Measurements from ENCODE around the gene TSPAN4. TPM values are rescaled to one million over a fixed set of nuclear protein-coding genes. Genes with fewer than 3 reads are reported as not detected.

TSPAN4 gene
- total and polyA plus RNA-seq, 4 donors = 16.5 to 38.1 (median 30.4) TPM

DNA sequence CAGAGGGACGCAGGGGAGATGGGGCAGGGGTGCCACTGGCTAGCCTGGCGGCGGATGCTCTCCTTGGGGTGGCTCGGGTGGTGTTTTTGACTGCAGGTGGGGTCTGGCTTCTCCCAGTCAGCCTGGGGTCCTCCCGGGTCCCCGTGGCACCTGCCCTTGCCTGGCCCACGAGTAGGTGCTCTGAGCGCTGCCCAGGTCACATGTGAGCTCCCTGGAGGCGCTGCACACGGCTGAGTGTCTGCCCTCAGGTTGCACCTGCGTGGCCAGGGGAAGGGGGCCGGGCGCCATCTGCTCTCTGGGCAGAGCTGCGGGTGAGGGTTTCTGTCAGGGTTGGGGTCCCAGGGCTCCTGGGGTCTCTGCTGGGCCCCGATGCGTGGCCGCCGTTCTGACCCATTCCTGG lies 5.2 kb downstream of the TSPAN4 start:
- Histone ChIP-seq H3K27ac (ENCODE audit: low read depth in 1 of 2, low read length in 2 of 2) (no peak overlapping the region), H3K4me1 (ENCODE audit: control insufficient read depth in 4 of 4, insufficient read depth in 4 of 4, low read length in 3 of 4) (peaks cover 16 to 45% (median 24%) of the 10 kb centered on the region in 4 donors), H3K9me3 (ENCODE audit: control insufficient read depth in 4 of 4, low read length in 3 of 4) (no peaks in the 10 kb centered on the region), H3K4me3 (ENCODE audit: low read depth in 1 of 3, low read length in 3 of 3) (no peak overlapping the region), H3K36me3 (ENCODE audit: control insufficient read depth in 4 of 4, insufficient read depth in 3 of 4, low read depth in 1 of 4, low read length in 3 of 4) (no peaks in the 10 kb centered on the region), H3K9ac (ENCODE audit: low read depth in 1 of 2, low read length in 2 of 2) (no peak overlapping the region), H3K27me3 (ENCODE audit: control insufficient read depth in 4 of 4, insufficient read depth in 4 of 4, low read length in 3 of 4) (peaks cover 0 to 3% (median 0%) of the 10 kb centered on the region in 4 donors)
- TF ChIP-seq, protein P1, sequence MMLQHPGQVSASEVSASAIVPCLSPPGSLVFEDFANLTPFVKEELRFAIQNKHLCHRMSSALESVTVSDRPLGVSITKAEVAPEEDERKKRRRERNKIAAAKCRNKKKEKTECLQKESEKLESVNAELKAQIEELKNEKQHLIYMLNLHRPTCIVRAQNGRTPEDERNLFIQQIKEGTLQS (IDR thresholded peaks at IDR 0.05) = no peak
- no peak for TF ChIP-seq FOXA1 (IDR thresholded peaks at IDR 0.05)
- WGBS = 76% methylated on average over 18 of the region's 18 CpGs
- DNase-seq (ENCODE audit: low spot score) = no peak

- WGBS = 39% methylated on average over 14 of the region's 14 CpGs
- peak; percentile 72 for DNase-seq (ENCODE audit: low spot score)
- Histone ChIP-seq H3K9ac (ENCODE audit: low read depth in 1 of 2, low read length in 2 of 2) (no peak overlapping the region), H3K4me3 (ENCODE audit: low read depth in 1 of 3, low read length in 3 of 3) (no peak overlapping the region), H3K27ac (ENCODE audit: low read depth in 1 of 2, low read length in 2 of 2) (no peak overlapping the region), H3K4me1 (ENCODE audit: control insufficient read depth in 4 of 4, insufficient read depth in 4 of 4, low read length in 3 of 4) (peaks cover 10 to 40% (median 20%) of the 10 kb centered on the region in 4 donors), H3K27me3 (ENCODE audit: control insufficient read depth in 4 of 4, insufficient read depth in 4 of 4, low read length in 3 of 4) (peaks cover 0 to 3% (median 0%) of the 10 kb centered on the region in 4 donors), H3K36me3 (ENCODE audit: control insufficient read depth in 4 of 4, insufficient read depth in 3 of 4, low read depth in 1 of 4, low read length in 3 of 4) (no peaks in the 10 kb centered on the region), H3K9me3 (ENCODE audit: control insufficient read depth in 4 of 4, low read length in 3 of 4) (no peaks in the 10 kb centered on the region)
- TF ChIP-seq TAF1 (conservative IDR thresholded peaks at IDR 0.05) = no peak
- TF ChIP-seq, protein P1 (IDR thresholded peaks at IDR 0.05) = no peak
- no peak for TF ChIP-seq NR2F2 (IDR thresholded peaks at IDR 0.05)
- TF ChIP-seq FOXA2 (IDR thresholded peaks at IDR 0.05) = no peak
- peak; percentile 77 to 86 for TF ChIP-seq RAD21 (IDR thresholded peaks at IDR 0.05)
- TF ChIP-seq FOXA1 (IDR thresholded peaks at IDR 0.05) = no peak
- TF ChIP-seq GABPA (IDR thresholded peaks at IDR 0.05 in 1 of 2, conservative IDR thresholded peaks at IDR 0.05 in 1 of 2) = no peak
- TF ChIP-seq, protein P2, sequence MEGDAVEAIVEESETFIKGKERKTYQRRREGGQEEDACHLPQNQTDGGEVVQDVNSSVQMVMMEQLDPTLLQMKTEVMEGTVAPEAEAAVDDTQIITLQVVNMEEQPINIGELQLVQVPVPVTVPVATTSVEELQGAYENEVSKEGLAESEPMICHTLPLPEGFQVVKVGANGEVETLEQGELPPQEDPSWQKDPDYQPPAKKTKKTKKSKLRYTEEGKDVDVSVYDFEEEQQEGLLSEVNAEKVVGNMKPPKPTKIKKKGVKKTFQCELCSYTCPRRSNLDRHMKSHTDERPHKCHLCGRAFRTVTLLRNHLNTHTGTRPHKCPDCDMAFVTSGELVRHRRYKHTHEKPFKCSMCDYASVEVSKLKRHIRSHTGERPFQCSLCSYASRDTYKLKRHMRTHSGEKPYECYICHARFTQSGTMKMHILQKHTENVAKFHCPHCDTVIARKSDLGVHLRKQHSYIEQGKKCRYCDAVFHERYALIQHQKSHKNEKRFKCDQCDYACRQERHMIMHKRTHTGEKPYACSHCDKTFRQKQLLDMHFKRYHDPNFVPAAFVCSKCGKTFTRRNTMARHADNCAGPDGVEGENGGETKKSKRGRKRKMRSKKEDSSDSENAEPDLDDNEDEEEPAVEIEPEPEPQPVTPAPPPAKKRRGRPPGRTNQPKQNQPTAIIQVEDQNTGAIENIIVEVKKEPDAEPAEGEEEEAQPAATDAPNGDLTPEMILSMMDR (IDR thresholded peaks at IDR 0.05; ENCODE audit: low read depth, low read length, missing input control) = peak; percentile 77
- no peak for TF ChIP-seq RXRA (IDR thresholded peaks at IDR 0.05)
- TF ChIP-seq MAX (IDR thresholded peaks at IDR 0.05) = no peak
- no peak for TF ChIP-seq JUND (IDR thresholded peaks at IDR 0.05)
- TF ChIP-seq, protein P3, sequence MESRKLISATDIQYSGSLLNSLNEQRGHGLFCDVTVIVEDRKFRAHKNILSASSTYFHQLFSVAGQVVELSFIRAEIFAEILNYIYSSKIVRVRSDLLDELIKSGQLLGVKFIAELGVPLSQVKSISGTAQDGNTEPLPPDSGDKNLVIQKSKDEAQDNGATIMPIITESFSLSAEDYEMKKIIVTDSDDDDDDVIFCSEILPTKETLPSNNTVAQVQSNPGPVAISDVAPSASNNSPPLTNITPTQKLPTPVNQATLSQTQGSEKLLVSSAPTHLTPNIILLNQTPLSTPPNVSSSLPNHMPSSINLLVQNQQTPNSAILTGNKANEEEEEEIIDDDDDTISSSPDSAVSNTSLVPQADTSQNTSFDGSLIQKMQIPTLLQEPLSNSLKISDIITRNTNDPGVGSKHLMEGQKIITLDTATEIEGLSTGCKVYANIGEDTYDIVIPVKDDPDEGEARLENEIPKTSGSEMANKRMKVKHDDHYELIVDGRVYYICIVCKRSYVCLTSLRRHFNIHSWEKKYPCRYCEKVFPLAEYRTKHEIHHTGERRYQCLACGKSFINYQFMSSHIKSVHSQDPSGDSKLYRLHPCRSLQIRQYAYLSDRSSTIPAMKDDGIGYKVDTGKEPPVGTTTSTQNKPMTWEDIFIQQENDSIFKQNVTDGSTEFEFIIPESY (IDR thresholded peaks at IDR 0.05) = no peak
- TF ChIP-seq HNF4G (IDR thresholded peaks at IDR 0.05) = no peak
These were observed 5.8 kb downstream of the TSPAN4 start for GRCh38 chr11:848380-848931.
